Skin of body (tissue), 2 donors: ENCODE results near the gene PLCL2. TPM values are rescaled to one million over a fixed set of nuclear protein-coding genes. Genes with fewer than 3 reads are reported as not detected.

Experiments used
- DNase-seq: peaks from one replicate; lab custom pipeline; 2025; lab: John Stamatoyannopoulos, UW
- total RNA-seq: library from RNA; depleted of rRNA; stranded (reverse); fragments of >200 nt; gene quantifications from one replicate; pipeline ENCODE4 v1.2.3, GENCODE V29; 2014

PLCL2 gene
- total RNA-seq, result 18.6 TPM

GRCh38 chr3:16884748-16885592 lies at the start of gene PLCL2:
TSS of gene PLCL2 (plus strand) at chr3:16884955. CDS start at chr3:16885040, 85 bp downstream.
- DNase-seq, result no peak

- DNase-seq, result no peak
Observed at GRCh38 chr3:16836505-16837237, 48.1 kb upstream of the PLCL2 start.

GRCh38 chr3:16837602-16838001 lies 47.2 kb upstream of the PLCL2 start:
- no peak for DNase-seq

GRCh38 chr3:16838561-16838960 lies 46.2 kb upstream of the PLCL2 start:
- DNase-seq, result no peak

GRCh38 chr3:16839271-16840100 lies 45.3 kb upstream of the PLCL2 start:
- DNase-seq, result no peak

GRCh38 chr3:16840101-16840424 lies 44.7 kb upstream of the PLCL2 start:
- DNase-seq, result no peak

GRCh38 chr3:16841041-16841753 lies 43.6 kb upstream of the PLCL2 start:
- DNase-seq, result no peak

- DNase-seq, result no peak
Observed at GRCh38 chr3:16841904-16842271, 42.9 kb upstream of the PLCL2 start.

GRCh38 chr3:16842272-16843270 lies 42.2 kb upstream of the PLCL2 start:
- no peak for DNase-seq

GRCh38 chr3:16844222-16844621 lies 40.5 kb upstream of the PLCL2 start:
- no peak for DNase-seq

GRCh38 chr3:16844791-16845190 lies 40.0 kb upstream of the PLCL2 start:
- DNase-seq, result no peak

GRCh38 chr3:16846373-16847080 lies 38.2 kb upstream of the PLCL2 start:
- no peak for DNase-seq

GRCh38 chr3:16848007-16848406 lies 36.7 kb upstream of the PLCL2 start:
- DNase-seq, result no peak

GRCh38 chr3:16849229-16849628 lies 35.5 kb upstream of the PLCL2 start:
- peak; percentile 6 for DNase-seq

- DNase-seq, result peak; percentile 20
Observed at GRCh38 chr3:16849795-16850194, 35.0 kb upstream of the PLCL2 start.

- no peak for DNase-seq
Observed at GRCh38 chr3:16855497-16855896, 29.3 kb upstream of the PLCL2 start.

- no peak for DNase-seq
Observed at GRCh38 chr3:16860234-16860633, 24.5 kb upstream of the PLCL2 start.

GRCh38 chr3:16861432-16861831 lies 23.3 kb upstream of the PLCL2 start:
- no peak for DNase-seq

- DNase-seq, result no peak
Observed at GRCh38 chr3:16864610-16865313, 20.0 kb upstream of the PLCL2 start.
